ENCODE data around the gene NDUFB5.

Gene NDUFB5

DNA sequence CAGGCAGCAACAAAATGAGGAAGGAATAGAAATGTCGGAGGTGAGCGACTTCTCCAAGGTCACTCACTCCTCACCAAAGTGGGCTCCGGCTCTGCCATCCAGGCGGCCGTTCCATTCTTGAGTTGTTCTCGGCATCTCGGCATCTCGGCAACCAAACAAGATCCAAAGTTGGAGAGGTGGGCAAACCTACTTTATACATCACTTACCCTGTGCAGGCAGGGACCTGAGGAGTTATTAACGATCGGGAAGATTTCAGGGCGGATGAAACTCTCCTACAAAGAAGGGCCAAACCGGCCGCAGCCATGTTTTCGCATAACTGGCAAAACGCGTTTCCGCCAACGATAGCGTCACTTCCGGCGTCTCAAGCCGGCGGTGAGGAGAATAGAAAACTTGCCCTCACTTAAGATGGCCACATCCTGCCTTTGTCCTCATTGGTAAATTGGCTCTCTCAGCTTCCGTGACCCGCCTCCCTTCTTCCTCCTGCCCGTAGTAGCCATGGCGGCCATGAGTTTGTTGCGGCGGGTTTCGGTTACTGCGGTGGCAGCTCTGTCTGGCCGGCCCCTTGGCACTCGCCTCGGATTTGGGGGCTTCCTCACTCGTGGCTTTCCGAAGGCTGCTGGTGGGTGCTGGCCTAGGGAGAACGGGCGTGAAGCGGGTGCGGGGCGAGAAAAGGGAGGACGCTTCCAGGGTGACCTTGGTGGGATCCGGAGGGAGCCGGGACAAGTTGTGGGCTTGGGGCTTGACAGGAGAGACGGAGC is at the start of gene NDUFB5, which contains the start of gene MRPL47:
Gene NDUFB5, plus strand, starts transcription at position 474 of the 758 bp plus-strand sequence. Its CDS starts 22 bp downstream, at position 496.
Gene MRPL47, minus strand, starts transcription at position 318 of the 758 bp plus-strand sequence. Its CDS starts 14 bp downstream, at position 304.
- H3K9me3 Mint-ChIP-seq = no peaks in the 10 kb centered on the region
- H3K27me3 Mint-ChIP-seq = no peaks in the 10 kb centered on the region
- H3K4me1 Mint-ChIP-seq = peaks cover 28 to 46% of the 10 kb centered on the region in 2 donors
- ATAC-seq (replicated peaks) = peak; percentile 92 to 94
- H3K4me3 Mint-ChIP-seq = peak within 1 kb of the TSS; percentile 98 to 100
- peak within 1 kb of the TSS; percentile 100 for H3K27ac Mint-ChIP-seq
- H3K36me3 Mint-ChIP-seq = peaks cover 20 to 21% of the 10 kb centered on the region in 2 donors
- peak; percentile 90 for DNase-seq

DNA sequence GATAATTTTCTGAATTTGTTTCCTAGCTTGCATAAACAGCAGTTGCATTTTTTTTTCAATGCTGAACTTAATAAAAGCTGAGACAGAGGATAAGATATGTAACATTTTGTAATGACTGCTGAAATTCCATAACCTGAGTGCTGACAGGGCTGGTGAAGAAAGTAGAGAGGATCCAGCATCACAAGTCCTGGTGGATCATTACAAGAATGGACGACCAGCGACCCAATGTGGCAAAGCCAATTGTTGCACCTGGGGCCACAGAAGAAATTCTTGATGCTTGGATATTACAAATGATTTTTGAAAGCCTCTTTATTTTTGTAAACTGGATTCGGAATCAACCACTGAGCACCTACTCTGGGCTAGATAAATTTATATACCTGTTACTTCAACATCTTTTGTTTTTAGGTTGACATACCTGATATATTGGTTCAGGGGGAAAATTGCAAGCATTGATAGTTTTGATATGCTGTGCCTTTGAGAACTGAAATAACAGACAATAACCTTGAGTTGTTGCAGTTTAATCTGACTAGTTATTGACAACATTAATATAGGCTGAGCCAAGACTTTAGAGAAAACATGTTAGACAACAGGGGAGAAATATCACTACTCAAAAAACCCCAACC is 45.7 kb upstream of the NDUFB5 start:
- no peak overlapping the region for H3K4me3 Mint-ChIP-seq
- DNase-seq (peak; percentile 36), ATAC-seq (replicated peaks) (no peak)
- no peaks in the 10 kb centered on the region for H3K27me3 Mint-ChIP-seq
- H3K9me3 Mint-ChIP-seq = no peaks in the 10 kb centered on the region
- H3K4me1 Mint-ChIP-seq = peaks cover 6 to 10% of the 10 kb centered on the region in 2 donors
- H3K27ac Mint-ChIP-seq = no peak overlapping the region
- H3K36me3 Mint-ChIP-seq = no peaks in the 10 kb centered on the region

DNA sequence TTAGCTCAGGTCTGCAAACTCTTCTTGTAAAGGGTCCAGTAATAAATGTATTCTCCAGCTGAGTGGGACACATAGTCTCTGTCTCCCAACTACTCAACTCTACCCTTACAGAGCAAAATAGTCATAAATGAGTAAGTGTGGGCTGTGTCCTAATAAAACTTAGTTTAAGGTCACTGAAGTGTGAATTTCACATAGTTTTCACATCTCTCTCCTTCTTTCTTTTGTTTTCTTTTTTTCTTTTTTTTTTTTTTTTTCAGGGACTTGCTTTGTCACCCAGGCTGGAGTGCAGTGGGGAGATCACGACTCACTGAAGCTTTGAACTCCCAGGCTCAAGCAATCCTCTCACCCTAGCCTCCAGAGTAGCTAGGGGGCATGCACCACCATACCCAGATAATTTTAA is 43.8 kb upstream of the NDUFB5 start:
- no peak overlapping the region for H3K4me3 Mint-ChIP-seq
- no peaks in the 10 kb centered on the region for H3K27me3 Mint-ChIP-seq
- DNase-seq (no peak), ATAC-seq (replicated peaks) (no peak)
- peaks cover 14 to 16% of the 10 kb centered on the region in 2 donors for H3K4me1 Mint-ChIP-seq
- H3K27ac Mint-ChIP-seq = no peak overlapping the region
- H3K36me3 Mint-ChIP-seq = peaks cover 0 to 3% of the 10 kb centered on the region in 2 donors
- no peaks in the 10 kb centered on the region for H3K9me3 Mint-ChIP-seq

DNA sequence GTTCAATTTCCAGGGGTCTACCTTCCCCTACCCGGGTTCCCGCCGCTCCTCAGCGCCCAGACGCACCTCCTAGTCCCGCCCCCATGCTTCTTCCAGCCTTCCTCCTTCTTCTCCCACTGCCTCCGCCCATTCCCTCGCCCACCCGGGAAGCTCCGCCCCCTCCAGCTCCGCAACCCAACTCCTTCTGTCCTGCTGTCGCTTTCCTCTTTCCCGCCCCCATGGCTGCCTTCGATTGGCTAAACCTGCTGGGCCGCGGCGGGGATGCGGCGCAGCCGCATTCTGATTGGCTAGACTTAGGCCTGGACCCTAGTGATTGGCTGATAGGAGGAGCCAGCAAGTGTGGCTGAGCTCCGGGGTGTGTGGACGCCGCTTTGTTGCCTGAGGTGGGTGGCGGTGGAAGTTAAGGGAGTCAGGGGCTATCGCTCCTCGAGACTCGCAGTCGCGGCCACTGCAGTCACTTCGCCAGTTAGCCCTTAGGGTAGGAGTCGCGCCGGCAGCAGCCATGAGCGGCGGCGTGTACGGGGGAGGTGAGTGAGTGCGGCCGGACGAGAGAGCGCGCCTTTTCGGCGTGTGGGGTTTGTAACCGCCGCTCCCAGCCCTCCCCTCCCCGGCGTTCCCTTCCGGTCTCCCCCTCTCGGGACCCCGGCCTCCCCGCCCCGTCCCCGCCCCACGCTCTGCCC is 41.9 kb upstream of the NDUFB5 start, which contains the start of gene ACTL6A:
Gene ACTL6A, plus strand, starts transcription at position 336 of the 680 bp plus-strand sequence. Its CDS starts 167 bp downstream, at position 503.
- H3K9me3 Mint-ChIP-seq = no peaks in the 10 kb centered on the region
- ATAC-seq (replicated peaks) = peak; percentile 94 to 95
- DNase-seq = peak; percentile 99
- peak within 1 kb of the TSS; percentile 87 to 98 for H3K4me3 Mint-ChIP-seq
- H3K27me3 Mint-ChIP-seq = no peaks in the 10 kb centered on the region
- H3K36me3 Mint-ChIP-seq = peaks cover 0 to 4% of the 10 kb centered on the region in 2 donors
- H3K4me1 Mint-ChIP-seq = peaks cover 19 to 27% of the 10 kb centered on the region in 2 donors
- H3K27ac Mint-ChIP-seq = peak within 1 kb of the TSS; percentile 99

DNA sequence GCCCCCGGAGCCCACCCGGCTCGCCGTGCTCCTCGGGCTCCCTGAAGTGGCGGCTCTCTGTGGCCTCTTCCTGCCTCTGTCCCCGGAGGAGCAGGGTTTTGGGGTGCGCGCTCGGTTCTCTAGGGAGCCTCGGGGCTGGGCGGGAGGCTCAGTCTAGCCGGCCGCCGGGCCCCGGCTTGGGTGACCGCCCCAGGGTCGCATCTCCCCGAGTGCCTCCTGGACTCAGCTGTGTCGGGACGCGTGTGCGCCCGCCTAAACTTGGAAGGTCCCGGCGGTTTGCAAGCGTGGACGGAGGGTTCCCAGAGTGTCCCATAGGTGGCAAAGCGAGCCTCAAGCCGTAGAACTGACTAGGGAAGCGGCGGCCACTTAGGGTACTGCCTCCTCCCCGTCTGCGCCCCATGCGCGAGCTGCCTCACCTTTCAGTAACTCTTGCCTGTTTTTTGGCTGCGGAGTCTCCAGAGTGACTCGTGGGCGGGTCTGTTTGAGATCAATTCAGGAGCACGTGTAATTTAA is 41.3 kb upstream of the NDUFB5 start:
- Mint-ChIP-seq H3K27ac (peak overlapping the region; percentile 99), H3K4me1 (peaks cover 19 to 27% of the 10 kb centered on the region in 2 donors), H3K4me3 (peak overlapping the region; percentile 87 to 98), H3K9me3 (no peaks in the 10 kb centered on the region), H3K27me3 (no peaks in the 10 kb centered on the region), H3K36me3 (peaks cover 0 to 4% of the 10 kb centered on the region in 2 donors)
- DNase-seq (peak; percentile 72), ATAC-seq (replicated peaks) (peak; percentile 70 to 76)

DNA sequence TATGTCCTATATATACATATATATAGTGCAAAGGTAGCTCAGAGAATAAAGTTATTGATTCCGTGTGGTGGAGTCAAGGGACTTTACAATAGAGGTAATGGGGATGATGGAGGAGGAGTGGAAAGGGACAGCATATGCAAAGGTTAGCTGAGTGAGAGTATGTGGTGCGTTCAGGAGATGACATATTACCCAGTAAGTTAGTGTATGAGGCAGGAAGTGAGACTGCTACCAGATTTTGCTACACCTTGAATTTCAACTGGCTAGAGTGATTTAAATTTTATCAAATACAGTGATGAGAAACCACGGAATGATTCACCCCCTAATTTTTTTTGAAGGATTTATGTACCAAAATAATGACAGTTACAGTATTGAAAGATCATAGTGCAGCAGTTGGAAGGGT is 39.1 kb upstream of the NDUFB5 start:
- no peak overlapping the region for H3K27ac Mint-ChIP-seq
- peaks cover 4 to 12% of the 10 kb centered on the region in 2 donors for H3K36me3 Mint-ChIP-seq
- H3K27me3 Mint-ChIP-seq = no peaks in the 10 kb centered on the region
- no peak overlapping the region for H3K4me3 Mint-ChIP-seq
- no peak for DNase-seq
- no peak for ATAC-seq (replicated peaks)
- H3K9me3 Mint-ChIP-seq = no peaks in the 10 kb centered on the region
- H3K4me1 Mint-ChIP-seq = peaks cover 19 to 31% of the 10 kb centered on the region in 2 donors

DNA sequence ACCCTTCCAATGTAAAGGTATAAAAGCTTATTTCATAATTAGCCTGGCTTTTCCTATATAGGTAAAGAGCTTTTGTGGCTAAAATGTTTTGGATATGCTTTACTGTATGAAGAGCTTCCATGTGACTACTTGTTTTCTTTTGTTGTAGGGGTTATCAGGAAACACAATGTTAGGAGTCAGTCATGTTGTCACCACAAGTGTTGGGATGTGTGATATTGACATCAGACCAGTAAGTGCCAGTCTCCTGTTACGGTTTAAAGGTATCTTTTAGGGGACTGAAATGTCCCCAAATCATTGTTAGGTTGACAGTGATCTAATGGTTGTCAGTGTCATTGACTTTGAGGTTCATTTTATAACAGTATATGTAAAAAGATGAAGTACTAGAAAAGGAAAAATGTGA is 23.6 kb upstream of the NDUFB5 start:
- peaks cover 27 to 31% of the 10 kb centered on the region in 2 donors for H3K36me3 Mint-ChIP-seq
- no peaks in the 10 kb centered on the region for H3K9me3 Mint-ChIP-seq
- no peak for DNase-seq
- H3K27ac Mint-ChIP-seq = no peak overlapping the region
- ATAC-seq (replicated peaks) = no peak
- H3K27me3 Mint-ChIP-seq = no peaks in the 10 kb centered on the region
- no peak overlapping the region for H3K4me3 Mint-ChIP-seq
- no peaks in the 10 kb centered on the region for H3K4me1 Mint-ChIP-seq

DNA sequence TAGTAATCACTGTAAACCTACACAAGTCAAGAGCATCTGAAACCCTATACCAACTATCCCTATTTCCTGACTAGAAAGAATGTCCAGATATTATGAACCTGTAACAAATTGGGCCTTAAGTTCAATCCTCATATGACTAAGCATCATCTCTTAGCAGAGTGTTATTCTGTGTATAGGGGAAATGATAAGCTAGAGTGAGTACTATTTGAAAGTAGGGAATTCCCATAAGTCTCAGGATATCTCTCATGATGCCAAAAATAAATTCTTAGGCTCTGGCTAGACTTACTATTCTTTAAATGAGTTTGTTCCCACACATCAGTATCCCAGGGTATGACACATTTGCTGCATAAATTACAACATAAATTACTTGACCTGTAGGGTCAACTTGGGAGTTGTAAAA is 15.5 kb upstream of the NDUFB5 start:
- Mint-ChIP-seq H3K4me1 (peaks cover 0 to 6% of the 10 kb centered on the region in 2 donors), H3K27ac (peak overlapping the region; percentile 31), H3K27me3 (no peaks in the 10 kb centered on the region), H3K4me3 (no peak overlapping the region), H3K9me3 (no peaks in the 10 kb centered on the region), H3K36me3 (peaks cover 22 to 30% of the 10 kb centered on the region in 2 donors)
- peak; percentile 77 to 96 for ATAC-seq (replicated peaks)
- no peak for DNase-seq

DNA sequence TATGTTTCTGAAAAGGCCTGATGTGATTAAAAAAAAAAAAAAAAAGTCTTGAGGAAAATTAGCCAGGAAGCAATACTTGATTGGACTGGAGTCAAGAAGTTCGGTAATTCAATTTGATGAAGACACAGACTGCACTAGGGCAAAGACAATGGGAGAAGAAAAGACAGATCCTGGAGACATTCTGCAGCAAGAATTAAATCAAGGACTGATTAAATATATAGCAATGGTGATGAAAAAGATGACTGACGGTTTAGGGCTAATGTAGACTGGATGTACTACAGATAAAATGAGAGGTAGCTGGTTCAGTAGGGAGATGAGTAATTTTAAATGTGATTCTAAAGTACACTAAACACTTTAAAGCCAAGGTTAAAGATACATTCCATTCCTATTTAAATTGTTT is 13.9 kb upstream of the NDUFB5 start:
- Mint-ChIP-seq H3K4me3 (no peak overlapping the region), H3K36me3 (peaks cover 19 to 26% of the 10 kb centered on the region in 2 donors), H3K27me3 (no peaks in the 10 kb centered on the region), H3K9me3 (no peaks in the 10 kb centered on the region), H3K27ac (no peak overlapping the region), H3K4me1 (peaks cover 0 to 6% of the 10 kb centered on the region in 2 donors)
- no peak for DNase-seq
- ATAC-seq (replicated peaks) = no peak

DNA sequence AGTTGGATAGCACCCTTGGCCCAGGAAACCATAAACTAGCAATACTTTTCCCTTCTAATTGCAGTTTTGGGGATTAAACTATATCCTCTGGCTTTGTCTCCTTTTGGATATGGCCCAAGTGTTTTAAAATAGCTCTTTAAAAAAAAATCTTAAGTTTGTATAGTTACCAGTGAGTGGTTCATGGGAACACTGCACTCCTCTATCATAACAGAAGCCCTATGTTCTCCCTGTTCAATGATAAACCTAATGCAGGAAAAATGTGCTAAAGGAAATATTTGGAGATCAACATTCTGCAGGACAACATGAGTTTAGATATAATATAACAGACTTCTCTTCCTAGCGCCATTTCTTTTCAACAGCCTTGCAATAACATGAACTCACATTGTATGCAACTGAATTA is 13.3 kb upstream of the NDUFB5 start:
- DNase-seq = no peak
- ATAC-seq (replicated peaks) = no peak
- Mint-ChIP-seq H3K9me3 (no peaks in the 10 kb centered on the region), H3K27ac (no peak overlapping the region), H3K4me1 (peaks cover 0 to 6% of the 10 kb centered on the region in 2 donors), H3K4me3 (no peak overlapping the region), H3K36me3 (peaks cover 17 to 24% of the 10 kb centered on the region in 2 donors), H3K27me3 (no peaks in the 10 kb centered on the region)

DNA sequence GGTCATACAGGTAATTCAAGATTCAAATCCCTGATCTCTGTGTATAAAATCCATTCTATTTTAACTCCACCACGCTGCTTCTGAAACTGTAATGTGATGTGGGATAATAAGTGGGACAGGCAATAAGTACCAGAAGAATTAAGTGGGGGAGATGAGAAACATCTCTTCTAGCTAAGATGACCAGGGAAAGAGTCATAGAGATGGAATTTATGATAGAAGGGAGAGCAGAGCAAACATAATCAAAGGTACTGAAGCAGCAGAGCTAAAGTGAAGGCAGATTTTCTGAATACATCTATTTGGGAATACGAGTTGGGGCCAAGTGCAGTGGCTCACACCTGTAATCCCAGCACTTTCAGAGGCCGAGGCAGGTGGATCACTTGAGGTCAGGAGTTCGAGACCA is 5.1 kb upstream of the NDUFB5 start:
- H3K4me3 Mint-ChIP-seq = no peak overlapping the region
- H3K9me3 Mint-ChIP-seq = no peaks in the 10 kb centered on the region
- H3K4me1 Mint-ChIP-seq = peaks cover 0 to 2% of the 10 kb centered on the region in 2 donors
- no peaks in the 10 kb centered on the region for H3K27me3 Mint-ChIP-seq
- H3K27ac Mint-ChIP-seq = no peak overlapping the region
- ATAC-seq (replicated peaks) = no peak
- peaks cover 14 to 15% of the 10 kb centered on the region in 2 donors for H3K36me3 Mint-ChIP-seq
- DNase-seq = no peak

DNA sequence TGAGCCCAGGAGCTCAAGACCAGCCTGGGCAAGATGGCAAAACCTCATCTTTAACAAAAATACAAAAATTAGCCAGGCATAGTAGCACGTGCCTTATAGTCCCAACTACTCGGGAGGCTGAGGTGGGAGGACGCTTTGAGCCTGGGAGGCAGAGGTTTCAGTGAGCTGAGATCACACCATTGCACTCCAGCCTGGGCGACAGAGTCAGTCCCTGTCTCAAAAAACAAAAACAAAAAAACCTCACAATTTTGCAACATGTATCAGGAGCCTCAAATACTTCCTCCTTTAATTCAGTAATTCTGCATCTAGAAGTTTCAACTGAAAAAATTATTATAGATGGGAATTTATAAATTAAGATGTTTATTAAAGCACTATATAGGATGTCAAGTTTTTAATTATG is 1.3 kb upstream of the NDUFB5 start:
- H3K9me3 Mint-ChIP-seq = no peaks in the 10 kb centered on the region
- no peak overlapping the region for H3K27ac Mint-ChIP-seq
- peaks cover 20 to 22% of the 10 kb centered on the region in 2 donors for H3K36me3 Mint-ChIP-seq

DNA sequence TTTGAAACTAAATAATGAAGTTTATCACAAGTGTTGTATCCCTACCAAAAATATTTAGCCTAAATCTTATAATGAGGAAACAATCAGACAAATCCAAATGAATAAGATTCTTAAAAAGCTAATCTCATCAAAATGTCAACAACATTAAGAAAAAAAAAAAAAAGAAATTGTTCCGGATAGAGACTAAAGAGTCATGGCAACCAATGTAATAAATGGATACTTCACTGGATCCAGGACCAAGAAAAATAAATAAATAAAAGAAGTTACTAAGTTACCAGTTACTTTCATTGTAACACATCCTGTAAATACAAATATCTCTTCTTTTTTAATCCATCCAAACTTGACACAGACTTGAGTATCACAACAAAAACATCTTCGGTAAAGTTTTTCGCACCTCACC is 763 bp upstream of the NDUFB5 start:
- Mint-ChIP-seq H3K4me3 (peak overlapping the region; percentile 98 to 100), H3K4me1 (peaks cover 22 to 39% of the 10 kb centered on the region in 2 donors), H3K36me3 (peaks cover 19 to 20% of the 10 kb centered on the region in 2 donors), H3K27ac (peak overlapping the region; percentile 100), H3K27me3 (no peaks in the 10 kb centered on the region), H3K9me3 (no peaks in the 10 kb centered on the region)
- ATAC-seq (replicated peaks) = no peak
- no peak for DNase-seq

More for the DNA sequence above, 1.3 kb upstream of the NDUFB5 start:
- Mint-ChIP-seq H3K27me3 (no peaks in the 10 kb centered on the region), H3K4me3 (peak overlapping the region; percentile 22 to 100), H3K4me1 (peaks cover 20 to 35% of the 10 kb centered on the region in 2 donors)
- DNase-seq = no peak
- ATAC-seq (replicated peaks) = no peak

DNA sequence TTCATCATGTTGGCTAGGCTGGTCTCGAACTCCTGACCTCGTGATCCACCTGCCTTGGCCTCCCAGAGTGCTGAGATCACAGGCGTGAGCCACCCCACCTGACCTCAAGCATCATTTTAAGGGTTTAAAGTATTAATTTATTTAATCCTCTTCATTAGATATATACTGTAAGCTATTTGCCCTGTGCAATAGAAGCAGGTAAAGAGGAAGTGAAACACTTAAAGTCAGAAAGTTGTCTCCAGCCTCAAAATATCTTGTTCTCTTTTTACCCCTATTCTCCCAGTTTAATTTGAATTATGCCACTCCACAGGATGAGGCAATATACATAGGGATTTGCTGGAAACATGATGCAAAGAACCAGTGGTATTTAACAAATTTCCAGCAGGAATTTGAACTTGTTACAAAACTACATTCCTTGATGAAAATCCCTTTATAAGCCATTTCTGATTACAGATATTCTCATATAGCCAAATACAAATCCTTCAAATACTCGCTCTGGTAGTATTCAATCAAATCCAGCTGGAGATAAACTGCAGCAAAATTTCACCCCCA is 2.0 kb downstream of the NDUFB5 start:
- ATAC-seq (replicated peaks) (no peak), DNase-seq (no peak)
- Mint-ChIP-seq H3K27me3 (no peaks in the 10 kb centered on the region), H3K36me3 (peaks cover 19 to 24% of the 10 kb centered on the region in 2 donors), H3K9me3 (no peaks in the 10 kb centered on the region), H3K27ac (peak overlapping the region; percentile 67), H3K4me3 (peak overlapping the region; percentile 44 to 64), H3K4me1 (peaks cover 35 to 60% of the 10 kb centered on the region in 2 donors)

All from stimulated activated naive B cell treated with anti-CD40 and anti-IgM and Interleukin-4, amounts not matched to agents 10 μg/mL and 1 μg/mL and 100 μg/mL, for 72 hours (primary cell).